DND-41 (cell line): ENCODE measurements around the gene UHRF2.
"Not testable (repeated sequence)": the region's sequence is repeated elsewhere in the genome, so short reads cannot be mapped to it uniquely, and the experiment has no call there.

Experiments used
- ATAC-seq: fragments of 200-7000 bp; cut with Tn5 transposase; 3 replicates; pipeline ENCODE4 v1.9.1; 2021; ENCODE audit warnings: low read depth; ENCODE audit not compliant: insufficient read depth
- DNase-seq: peaks from one replicate; pipeline ENCODE4 v3.0.0-alpha.2; 2020
- H2AFZ ChIP-seq: 2 replicates; pipeline ENCODE4 v1.6.0; 2012; ENCODE audit warnings: low read depth, low read length
- H3K27ac ChIP-seq: 2 replicates; pipeline ENCODE4 v1.5.1; 2012; ENCODE audit warnings: low read length, inconsistent platforms
- H3K27me3 ChIP-seq: fragments of 200-600 bp; sonication (generic); 2 replicates; pipeline ENCODE4 v1.6.0; 2012; ENCODE audit warnings: low read length, mild to moderate bottlenecking, inconsistent platforms; ENCODE audit not compliant: insufficient read depth, poor library complexity
- H3K36me3 ChIP-seq: 2 replicates; pipeline ENCODE4 v1.5.1; 2012; ENCODE audit warnings: low read length, inconsistent platforms; ENCODE audit not compliant: insufficient read depth
- H3K4me1 ChIP-seq: 2 replicates; pipeline ENCODE4 v1.5.1; 2012; ENCODE audit warnings: mild to moderate bottlenecking, low read length; ENCODE audit not compliant: insufficient read depth
- H3K4me2 ChIP-seq: 2 replicates; pipeline ENCODE4 v1.6.0; 2012; ENCODE audit warnings: mild to moderate bottlenecking, moderate library complexity, low read length, inconsistent platforms; ENCODE audit not compliant: insufficient read depth
- H3K4me3 ChIP-seq, 2 experiments: fragments of 200-600 bp in 1 of 2; shearing (Covaris generic) in 1 of 2; 2 replicates each; pipeline ENCODE4 v1.5.1; 2012 to 2016; ENCODE audit warnings: inconsistent platforms in 2 of 2, low read length in 2 of 2, mild to moderate bottlenecking in 2 of 2, low read depth in 1 of 2, moderate library complexity in 1 of 2
- H3K79me2 ChIP-seq: 2 replicates; pipeline ENCODE4 v1.6.0; 2012; ENCODE audit warnings: low read length, inconsistent platforms; ENCODE audit not compliant: insufficient read depth
- H3K9ac ChIP-seq: 2 replicates; pipeline ENCODE4 v1.6.0; 2012; ENCODE audit warnings: low read depth, mild to moderate bottlenecking, inconsistent platforms, low read length, moderate library complexity
- H3K9me3 ChIP-seq: 2 replicates; pipeline ENCODE4 v1.5.1; 2012; ENCODE audit warnings: low read length, moderate library complexity, mild to moderate bottlenecking, inconsistent platforms; ENCODE audit not compliant: insufficient read depth, severe bottlenecking
- H4K20me1 ChIP-seq: 2 replicates; pipeline ENCODE4 v1.6.0; 2012; ENCODE audit warnings: low read length; ENCODE audit not compliant: insufficient read depth
- CTCF ChIP-seq: IDR thresholded peaks from 2 replicates; pipeline ENCODE4 v1.5.1; 2012; ENCODE audit warnings: borderline replicate concordance, low read length, moderate library complexity, mild to moderate bottlenecking; ENCODE audit not compliant: poor library complexity, severe bottlenecking; ENCODE audit errors: extremely low read depth
- EZH2 ChIP-seq: IDR thresholded peaks from 3 replicates; pipeline ENCODE4 v1.6.1; 2012; ENCODE audit warnings: borderline replicate concordance, low read depth, mild to moderate bottlenecking, moderate library complexity, low read length, inconsistent platforms; ENCODE audit not compliant: severe bottlenecking

UHRF2 gene

GRCh38 chr9:6450641-6451375, 37.8 kb downstream of the UHRF2 start:
- no peak overlapping the region for H3K4me2 ChIP-seq
- H3K9ac ChIP-seq: no peak overlapping the region
- H3K27me3 ChIP-seq: no peaks in the 10 kb centered on the region
- peaks cover 98% of the 10 kb centered on the region for H3K79me2 ChIP-seq
- no peaks in the 10 kb centered on the region for H3K4me1 ChIP-seq
- TF ChIP-seq EZH2 (no peak), CTCF (no peak)
- H3K4me3 ChIP-seq: no peak overlapping the region
- no peaks in the 10 kb centered on the region for H3K9me3 ChIP-seq
- no peak overlapping the region for H2AFZ ChIP-seq
- no peak for ATAC-seq
- no peak overlapping the region for H3K27ac ChIP-seq
- H3K36me3 ChIP-seq: peaks cover 20% of the 10 kb centered on the region; the same call in 1 of the 2 replicates
- DNase-seq: no peak
- peaks cover 67% of the 10 kb centered on the region for H4K20me1 ChIP-seq

GRCh38 chr9:6455292-6455691, 42.3 kb downstream of the UHRF2 start:
- H2AFZ ChIP-seq, H3K27ac ChIP-seq, H3K27me3 ChIP-seq, ATAC-seq, H3K4me2 ChIP-seq, H3K9me3 ChIP-seq, H3K36me3 ChIP-seq, H3K4me1 ChIP-seq, DNase-seq, H3K4me3 ChIP-seq, H3K9ac ChIP-seq: not testable (repeated sequence)
- Histone ChIP-seq H3K79me2 (peaks cover 98% of the 10 kb centered on the region), H4K20me1 (peaks cover 49% of the 10 kb centered on the region)

GRCh38 chr9:6458704-6459103, 45.7 kb downstream of the UHRF2 start:
- ATAC-seq, DNase-seq, H3K27me3 ChIP-seq, H2AFZ ChIP-seq, H3K4me3 ChIP-seq, H3K27ac ChIP-seq, H3K9me3 ChIP-seq, H3K4me2 ChIP-seq, H3K4me1 ChIP-seq, H3K9ac ChIP-seq: not testable (repeated sequence)
- Histone ChIP-seq H3K79me2 (peaks cover 85% of the 10 kb centered on the region), H3K36me3 (peaks cover 19% of the 10 kb centered on the region), H4K20me1 (peaks cover 32% of the 10 kb centered on the region)

- peaks cover 31% of the 10 kb centered on the region for H4K20me1 ChIP-seq
- DNase-seq (no peak), ATAC-seq (no peak)
- H3K27me3 ChIP-seq: no peaks in the 10 kb centered on the region
- no peak for TF ChIP-seq EZH2
- TF ChIP-seq CTCF: no peak
- no peak overlapping the region for H3K9ac ChIP-seq
- no peaks in the 10 kb centered on the region for H3K4me1 ChIP-seq
- peaks cover 27% of the 10 kb centered on the region for H3K36me3 ChIP-seq
- H3K4me2 ChIP-seq: no peak overlapping the region
- no peaks in the 10 kb centered on the region for H3K9me3 ChIP-seq
- H3K27ac ChIP-seq: no peak overlapping the region
- H2AFZ ChIP-seq: no peak overlapping the region
- H3K4me3 ChIP-seq: no peak overlapping the region
- H3K79me2 ChIP-seq: peaks cover 85% of the 10 kb centered on the region
Observed at GRCh38 chr9:6459718-6460117, 46.7 kb downstream of the UHRF2 start.
